KMS-11 (cell line): Measurements from ENCODE around the gene USP8.

Source experiments
- H2AFZ ChIP-seq: fragments of 200-600 bp; sonication (generic); 2 replicates; pipeline ENCODE4 v1.6.1; 2016; ENCODE audit warnings: antibody characterized with exemption, mixed run types, low read depth
- H3K27ac ChIP-seq: fragments of 200-600 bp; sonication (generic); 2 replicates; pipeline ENCODE4 v1.6.1; 2016; ENCODE audit warnings: mild to moderate bottlenecking, mixed run types
- H3K27me3 ChIP-seq: fragments of 200-600 bp; sonication (generic); 2 replicates; pipeline ENCODE4 v1.6.1; 2017; ENCODE audit warnings: mild to moderate bottlenecking, low read depth, mixed run types, moderate library complexity; ENCODE audit not compliant: insufficient read depth
- H3K36me3 ChIP-seq: fragments of 200-600 bp; sonication (generic); 2 replicates; pipeline ENCODE4 v1.6.1; 2017; ENCODE audit warnings: mild to moderate bottlenecking, mixed run types; ENCODE audit not compliant: insufficient read depth
- H3K4me1 ChIP-seq: fragments of 200-600 bp; sonication (generic); 2 replicates; pipeline ENCODE4 v1.6.1; 2016; ENCODE audit warnings: mild to moderate bottlenecking, low read depth, mixed run types; ENCODE audit not compliant: poor library complexity, severe bottlenecking
- H3K4me2 ChIP-seq: fragments of 200-600 bp; sonication (generic); 2 replicates; pipeline ENCODE4 v1.7.0; 2016; ENCODE audit warnings: mild to moderate bottlenecking, mixed run types
- H3K4me3 ChIP-seq: fragments of 200-600 bp; sonication (generic); IDR thresholded peaks from 2 replicates; pipeline ENCODE4 v1.6.1; 2017; ENCODE audit warnings: low read depth, low read length, mixed read lengths; ENCODE audit not compliant: insufficient read depth
- H3K79me2 ChIP-seq: fragments of 200-600 bp; sonication (generic); 2 replicates; pipeline ENCODE4 v1.6.1; 2016; ENCODE audit warnings: low read depth, mixed run types; ENCODE audit not compliant: insufficient read depth
- H3K9ac ChIP-seq: fragments of 200-600 bp; sonication (generic); 2 replicates; pipeline ENCODE4 v1.6.1; 2016; ENCODE audit warnings: mild to moderate bottlenecking, mixed run types
- H4K20me1 ChIP-seq: fragments of 200-600 bp; sonication (generic); 2 replicates; pipeline ENCODE4 v1.6.1; 2016; ENCODE audit warnings: mild to moderate bottlenecking, mixed run types; ENCODE audit not compliant: insufficient read depth
- TF ChIP-seq, protein P1 (sequence below): fragments of 200-600 bp; sonication (generic); conservative IDR thresholded peaks from 2 replicates; pipeline ENCODE4 v1.6.1; 2017; ENCODE audit warnings: low read depth, mild to moderate bottlenecking, antibody characterized with exemption, low read length, moderate library complexity, mixed read lengths

Gene USP8

DNA sequence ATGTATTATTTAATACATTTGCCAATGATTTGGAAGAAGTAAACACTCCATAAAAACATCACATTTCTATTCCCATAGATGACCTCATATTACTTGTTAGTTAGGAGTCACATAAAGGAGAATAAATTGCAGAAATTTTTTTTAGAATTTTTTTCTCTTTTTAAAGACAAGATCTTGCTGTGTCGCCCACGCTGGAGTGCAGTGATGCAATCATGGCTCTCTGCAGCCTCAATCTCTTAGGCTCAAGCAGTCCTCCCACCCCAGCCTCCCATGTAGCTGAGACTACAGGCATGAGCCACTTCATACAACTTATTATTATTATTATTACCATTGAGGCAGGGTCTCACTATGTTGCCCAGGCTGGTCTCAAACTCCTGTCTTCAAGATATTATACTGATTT, 12.3 kb upstream of the USP8 start:
- no peak overlapping the region for H2AFZ ChIP-seq
- H3K27me3 ChIP-seq: no peaks in the 10 kb centered on the region
- H3K9ac ChIP-seq: no peak overlapping the region
- H3K4me2 ChIP-seq: no peak overlapping the region
- no peaks in the 10 kb centered on the region for H4K20me1 ChIP-seq
- no peaks in the 10 kb centered on the region for H3K36me3 ChIP-seq
- TF ChIP-seq, protein P1, sequence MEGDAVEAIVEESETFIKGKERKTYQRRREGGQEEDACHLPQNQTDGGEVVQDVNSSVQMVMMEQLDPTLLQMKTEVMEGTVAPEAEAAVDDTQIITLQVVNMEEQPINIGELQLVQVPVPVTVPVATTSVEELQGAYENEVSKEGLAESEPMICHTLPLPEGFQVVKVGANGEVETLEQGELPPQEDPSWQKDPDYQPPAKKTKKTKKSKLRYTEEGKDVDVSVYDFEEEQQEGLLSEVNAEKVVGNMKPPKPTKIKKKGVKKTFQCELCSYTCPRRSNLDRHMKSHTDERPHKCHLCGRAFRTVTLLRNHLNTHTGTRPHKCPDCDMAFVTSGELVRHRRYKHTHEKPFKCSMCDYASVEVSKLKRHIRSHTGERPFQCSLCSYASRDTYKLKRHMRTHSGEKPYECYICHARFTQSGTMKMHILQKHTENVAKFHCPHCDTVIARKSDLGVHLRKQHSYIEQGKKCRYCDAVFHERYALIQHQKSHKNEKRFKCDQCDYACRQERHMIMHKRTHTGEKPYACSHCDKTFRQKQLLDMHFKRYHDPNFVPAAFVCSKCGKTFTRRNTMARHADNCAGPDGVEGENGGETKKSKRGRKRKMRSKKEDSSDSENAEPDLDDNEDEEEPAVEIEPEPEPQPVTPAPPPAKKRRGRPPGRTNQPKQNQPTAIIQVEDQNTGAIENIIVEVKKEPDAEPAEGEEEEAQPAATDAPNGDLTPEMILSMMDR: no peak
- no peak overlapping the region for H3K27ac ChIP-seq
- H3K79me2 ChIP-seq: no peaks in the 10 kb centered on the region
- no peaks in the 10 kb centered on the region for H3K4me1 ChIP-seq
- H3K4me3 ChIP-seq: no peak overlapping the region

DNA sequence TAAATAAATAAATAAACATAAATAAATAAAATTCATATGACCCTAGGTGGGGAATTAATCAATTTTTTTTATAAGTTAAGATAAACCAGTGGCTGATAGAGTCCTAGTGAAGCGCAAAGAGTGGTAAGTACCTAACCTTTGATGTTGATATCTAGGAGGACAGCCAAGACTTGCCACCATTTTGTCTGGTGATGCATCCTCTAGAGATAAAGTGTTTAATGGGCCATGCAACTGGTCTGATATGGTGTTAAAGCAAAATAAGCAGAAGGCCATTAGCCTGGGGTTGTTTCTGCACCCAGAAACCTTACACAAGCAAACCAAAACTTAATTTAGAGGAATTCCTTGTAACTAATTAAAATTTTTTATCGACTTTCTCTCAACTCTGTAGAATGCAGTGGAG, 9.6 kb upstream of the USP8 start:
- Histone ChIP-seq H3K4me2 (no peak overlapping the region), H3K27me3 (no peaks in the 10 kb centered on the region), H3K4me1 (no peaks in the 10 kb centered on the region), H3K4me3 (no peak overlapping the region), H3K9ac (no peak overlapping the region), H4K20me1 (no peaks in the 10 kb centered on the region), H3K79me2 (no peaks in the 10 kb centered on the region), H3K27ac (no peak overlapping the region), H2AFZ (no peak overlapping the region), H3K36me3 (no peaks in the 10 kb centered on the region)
- TF ChIP-seq, protein P1: no peak

DNA sequence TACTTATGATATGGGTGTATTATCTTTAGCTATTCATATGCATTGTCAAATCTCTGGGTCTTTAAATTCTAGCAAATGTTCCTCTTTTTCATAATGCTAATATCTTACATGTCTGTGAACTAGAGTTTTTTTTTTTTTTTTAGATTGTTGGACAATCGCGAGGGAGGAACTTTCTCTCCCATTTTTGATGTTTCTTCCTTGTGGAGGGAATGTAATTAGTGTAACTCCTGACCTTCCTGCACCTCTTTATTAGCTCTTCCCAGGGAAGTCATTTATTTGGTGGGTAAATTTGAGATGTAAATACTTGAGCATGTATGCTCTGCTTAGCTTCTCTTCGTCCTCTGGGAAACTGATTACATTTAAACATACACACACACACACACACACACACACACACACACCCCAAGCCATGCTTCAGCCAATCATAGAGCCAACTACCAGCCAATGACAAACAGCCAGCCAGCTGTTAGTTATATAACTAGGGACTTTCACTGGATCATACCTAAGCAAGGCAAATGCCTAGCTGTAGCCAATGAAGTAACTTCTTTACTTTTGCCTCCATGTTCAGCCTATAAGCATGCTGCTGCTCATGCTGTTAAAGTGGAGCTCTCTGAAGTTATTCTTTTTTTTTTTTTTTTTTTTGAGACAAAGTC, 8.3 kb upstream of the USP8 start:
- Histone ChIP-seq H3K27ac (no peak overlapping the region), H3K4me2 (no peak overlapping the region), H3K4me1 (no peaks in the 10 kb centered on the region), H3K36me3 (no peaks in the 10 kb centered on the region), H3K9ac (no peak overlapping the region), H2AFZ (no peak overlapping the region), H3K79me2 (no peaks in the 10 kb centered on the region), H3K4me3 (no peak overlapping the region), H3K27me3 (no peaks in the 10 kb centered on the region), H4K20me1 (no peaks in the 10 kb centered on the region)
- TF ChIP-seq, protein P1: no peak

DNA sequence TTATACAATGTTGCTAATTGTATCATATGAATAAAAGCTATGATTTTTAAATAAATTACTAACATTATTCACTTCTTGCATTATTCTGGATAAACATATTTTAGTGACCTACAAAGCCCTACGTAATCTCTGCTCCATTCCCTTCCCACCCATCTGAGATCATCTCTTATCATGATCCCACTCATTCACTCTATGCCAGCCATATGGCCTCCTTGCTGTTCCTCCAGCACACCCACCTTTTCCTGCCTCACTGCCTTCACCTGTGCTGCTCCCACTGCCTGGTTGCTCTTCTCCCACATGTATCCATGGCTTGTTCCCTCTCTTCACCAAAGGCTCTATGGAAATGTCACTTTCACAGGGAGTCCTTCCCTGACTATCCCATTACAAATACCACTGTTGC, 7.3 kb upstream of the USP8 start:
- no peak overlapping the region for H2AFZ ChIP-seq

More for the DNA sequence above, 7.3 kb upstream of the USP8 start:
- TF ChIP-seq, protein P1: no peak
- no peak overlapping the region for H3K27ac ChIP-seq
- H3K4me3 ChIP-seq: no peak overlapping the region
- H3K9ac ChIP-seq: no peak overlapping the region
- no peak overlapping the region for H3K4me2 ChIP-seq
- no peaks in the 10 kb centered on the region for H3K36me3 ChIP-seq
- H3K79me2 ChIP-seq: no peaks in the 10 kb centered on the region
- H3K27me3 ChIP-seq: no peaks in the 10 kb centered on the region
- H4K20me1 ChIP-seq: no peaks in the 10 kb centered on the region
- no peaks in the 10 kb centered on the region for H3K4me1 ChIP-seq
